HepG2 (cell line): ENCODE data around the gene ZKSCAN3. TPM values are rescaled to one million over a fixed set of nuclear protein-coding genes. Genes with fewer than 3 reads are reported as not detected.

Experiments used
- ARNTL ChIP-seq: sonication (generic); formaldehyde crosslinking; IDR thresholded peaks from 2 replicates; pipeline ENCODE4 v1.4.0; 2020; ENCODE audit warnings: mild to moderate bottlenecking, missing genetic modification reagents
- CHD4 ChIP-seq: fragments of 200-600 bp; sonication (generic); IDR thresholded peaks from 2 replicates; pipeline ENCODE4 v1.7.0; 2017; ENCODE audit warnings: mild to moderate bottlenecking, low read length, borderline replicate concordance
- E2F5 ChIP-seq: sonication (generic); formaldehyde crosslinking; conservative IDR thresholded peaks from 2 replicates; pipeline ENCODE4 v1.4.0; 2020; ENCODE audit warnings: missing genetic modification reagents
- GABPB1 ChIP-seq: IDR thresholded peaks from 2 replicates; pipeline ENCODE4 v1.6.1; 2016; ENCODE audit warnings: mild to moderate bottlenecking, missing genetic modification reagents, moderate library complexity, missing compliant biosample characterization
- GTF3A ChIP-seq: sonication (generic); formaldehyde crosslinking; conservative IDR thresholded peaks from 2 replicates; pipeline ENCODE4 v1.4.0; 2020; ENCODE audit warnings: mild to moderate bottlenecking, missing genetic modification reagents
- HES4 ChIP-seq: sonication (generic); formaldehyde crosslinking; IDR thresholded peaks from 2 replicates; pipeline ENCODE4 v1.9.0; 2021; ENCODE audit warnings: mild to moderate bottlenecking, missing genetic modification reagents, borderline replicate concordance
- HMG20A ChIP-seq: IDR thresholded peaks from 2 replicates; pipeline ENCODE4 v1.6.1; 2016; ENCODE audit warnings: borderline replicate concordance
- MED8 ChIP-seq: sonication (generic); formaldehyde crosslinking; IDR thresholded peaks from 2 replicates; pipeline ENCODE4 v1.8.1; 2023; ENCODE audit warnings: mild to moderate bottlenecking, missing genetic modification reagents; ENCODE audit not compliant: insufficient replicate concordance
- NFKB2 ChIP-seq: sonication (generic); formaldehyde crosslinking; IDR thresholded peaks from 2 replicates; pipeline ENCODE4 v1.4.0; 2020; ENCODE audit warnings: missing genetic modification reagents, borderline replicate concordance
- POLR2G ChIP-seq: fragments of 200-400 bp; formaldehyde crosslinking; IDR thresholded peaks from 2 replicates; pipeline ENCODE4 v1.6.1; 2018; ENCODE audit warnings: mild to moderate bottlenecking, low read depth, low read length, moderate library complexity
- RBM39 ChIP-seq: fragments of 200-400 bp; formaldehyde crosslinking; IDR thresholded peaks from one replicate; pipeline ENCODE4 v1.6.1; 2018; ENCODE audit warnings: antibody characterized with exemption, mild to moderate bottlenecking, low read depth, low read length; ENCODE audit not compliant: poor library complexity, severe bottlenecking
- RXRB ChIP-seq: IDR thresholded peaks from 2 replicates; pipeline ENCODE4 v1.6.1; 2016; ENCODE audit warnings: borderline replicate concordance, missing genetic modification reagents, missing compliant biosample characterization
- SAFB2 ChIP-seq: sonication (generic); formaldehyde crosslinking; IDR thresholded peaks from 2 replicates; pipeline ENCODE4 v1.5.1; 2020; ENCODE audit warnings: missing genetic modification reagents, low read depth, mild to moderate bottlenecking, borderline replicate concordance
- ZBTB2 ChIP-seq: sonication (generic); formaldehyde crosslinking; IDR thresholded peaks from 2 replicates; pipeline ENCODE4 v1.8.0; 2022; ENCODE audit warnings: low read depth, missing genetic modification reagents
- ZBTB26 ChIP-seq: IDR thresholded peaks from 2 replicates; pipeline ENCODE4 v1.6.1; 2016; ENCODE audit warnings: missing compliant biosample characterization, missing genetic modification reagents, borderline replicate concordance
- ZNF512 ChIP-seq: sonication (generic); formaldehyde crosslinking; IDR thresholded peaks from 2 replicates; pipeline ENCODE4 v1.4.0; 2020; ENCODE audit warnings: mild to moderate bottlenecking, missing genetic modification reagents
- ZNF644 ChIP-seq: IDR thresholded peaks from 2 replicates; pipeline ENCODE4 v1.6.1; 2016; ENCODE audit warnings: low read depth
- ZNF703 ChIP-seq: sonication (generic); formaldehyde crosslinking; IDR thresholded peaks from 2 replicates; pipeline ENCODE4 v1.5.1; 2020; ENCODE audit warnings: missing genetic modification reagents, mild to moderate bottlenecking, moderate library complexity, borderline replicate concordance
- ZNF710 ChIP-seq: sonication (generic); formaldehyde crosslinking; IDR thresholded peaks from 2 replicates; pipeline ENCODE4 v1.5.0; 2020; ENCODE audit warnings: mild to moderate bottlenecking, missing genetic modification reagents, borderline replicate concordance
- ZNF720 ChIP-seq: sonication (generic); formaldehyde crosslinking; IDR thresholded peaks from 2 replicates; pipeline ENCODE4 v1.4.0; 2020; ENCODE audit warnings: missing genetic modification reagents
- ZNF850 ChIP-seq: sonication (generic); formaldehyde crosslinking; conservative IDR thresholded peaks from 2 replicates; pipeline ENCODE4 v1.9.0; 2021; ENCODE audit warnings: mild to moderate bottlenecking, missing genetic modification reagents
- polyA plus RNA-seq, 8 experiments: library from polyadenylated mRNA; depleted of rRNA in 3 of 8; stranded (reverse) in 7 of 8; unstranded in 1 of 8; fragments of >200 nt; fragmentation: Illumina TruSeq in 4 of 8; extraction: Trizol in 4 of 8; gene quantifications; 2 replicates each; pipeline versions ENCODE4 v1.2.1 to v1.2.3, GENCODE V29; 2011 to 2016; ENCODE audit warnings: low read depth in 4 of 8, missing spikeins in 1 of 8, mixed read lengths in 1 of 8; ENCODE audit not compliant: insufficient read depth in 1 of 8
- total RNA-seq, 5 experiments: library from RNA; depleted of rRNA; stranded (reverse); fragments of >200 nt; fragmentation: Illumina TruSeq; extraction: Trizol; gene quantifications; 2 replicates each; pipeline ENCODE4 v1.2.3, GENCODE V29; 2016; ENCODE audit warnings: low read depth in 1 of 5

ZKSCAN3 gene
- total and polyA plus RNA-seq, 2 of the 13 experiments (the other 11 are each of a cell fraction or from before 2014, with no cell fraction given), result 3.3 to 7.4 TPM

- TF ChIP-seq CHD4, result no peak
- 0 out of 2 replicates have a peak, but pooled peaks have one; percentile 88 for TF ChIP-seq ZNF703
- TF ChIP-seq POLR2G, result peak; percentile 97
- 0 out of 2 replicates have a peak, but pooled peaks have one; percentile 33 for TF ChIP-seq HMG20A (CRISPR knock-in tag)
- no peak for TF ChIP-seq ZNF720 (CRISPR knock-in tag)
- no peak for TF ChIP-seq ZBTB2 (CRISPR knock-in tag)
- TF ChIP-seq RBM39, result peak; percentile 97
- peak; percentile 96; the same call in 1 of the 2 replicates for TF ChIP-seq NFKB2 (CRISPR knock-in tag)
- TF ChIP-seq ARNTL, result peak; percentile 87; the same call in 1 of the 2 replicates
- peak; percentile 68 for TF ChIP-seq HES4 (CRISPR knock-in tag)
- no peak; the same call in 1 of the 2 replicates for TF ChIP-seq ZNF512 (CRISPR knock-in tag)
- TF ChIP-seq ZNF850 (CRISPR knock-in tag), result no peak
- peak; percentile 88 for TF ChIP-seq MED8 (CRISPR knock-in tag)
- TF ChIP-seq GTF3A (CRISPR knock-in tag), result 0 out of 2 replicates have a peak, but pooled peaks have one; percentile 58
- peak; percentile 91 for TF ChIP-seq SAFB2 (CRISPR knock-in tag)
- TF ChIP-seq RXRB (CRISPR knock-in tag), result peak; percentile 82; the same call in 1 of the 2 replicates
- TF ChIP-seq ZNF710 (CRISPR knock-in tag), result peak; percentile 97
- TF ChIP-seq GABPB1 (CRISPR knock-in tag), result peak; percentile 100
- peak; percentile 91 for TF ChIP-seq ZNF644 (CRISPR knock-in tag)
- 0 out of 2 replicates have a peak, but pooled peaks have one; percentile 12 for TF ChIP-seq E2F5
- peak; percentile 77 for TF ChIP-seq ZBTB26 (CRISPR knock-in tag)
Observed at GRCh38 chr6:28399350-28400121, 49.8 kb downstream of the ZKSCAN3 start, which contains the start of gene ZSCAN12 (continued).
